Amniotic stem cell (primary cell): ENCODE measurements around the gene HFE.

ENCODE experiments used
- DNase-seq: peaks from one replicate; lab custom pipeline; 2025; lab: John Stamatoyannopoulos, UW

Gene HFE

GRCh38 chr6:26140254-26140966 lies 53.2 kb downstream of the HFE start:
- no peak for DNase-seq

- DNase-seq: no peak
These were observed 53.7 kb downstream of the HFE start for GRCh38 chr6:26140967-26141294.

GRCh38 chr6:26141378-26141904 lies 54.2 kb downstream of the HFE start:
- DNase-seq: no peak

GRCh38 chr6:26142026-26142425 lies 54.8 kb downstream of the HFE start:
- no peak for DNase-seq
